NCI-H1436 treated with DMSO at 0.1 percent for 48 hours (cell line): ENCODE data around the gene HOXC11.

ENCODE experiments used
- DNase-seq: peaks from one replicate; lab custom pipeline; 2025; lab: John Stamatoyannopoulos, UW

Gene HOXC11

DNA sequence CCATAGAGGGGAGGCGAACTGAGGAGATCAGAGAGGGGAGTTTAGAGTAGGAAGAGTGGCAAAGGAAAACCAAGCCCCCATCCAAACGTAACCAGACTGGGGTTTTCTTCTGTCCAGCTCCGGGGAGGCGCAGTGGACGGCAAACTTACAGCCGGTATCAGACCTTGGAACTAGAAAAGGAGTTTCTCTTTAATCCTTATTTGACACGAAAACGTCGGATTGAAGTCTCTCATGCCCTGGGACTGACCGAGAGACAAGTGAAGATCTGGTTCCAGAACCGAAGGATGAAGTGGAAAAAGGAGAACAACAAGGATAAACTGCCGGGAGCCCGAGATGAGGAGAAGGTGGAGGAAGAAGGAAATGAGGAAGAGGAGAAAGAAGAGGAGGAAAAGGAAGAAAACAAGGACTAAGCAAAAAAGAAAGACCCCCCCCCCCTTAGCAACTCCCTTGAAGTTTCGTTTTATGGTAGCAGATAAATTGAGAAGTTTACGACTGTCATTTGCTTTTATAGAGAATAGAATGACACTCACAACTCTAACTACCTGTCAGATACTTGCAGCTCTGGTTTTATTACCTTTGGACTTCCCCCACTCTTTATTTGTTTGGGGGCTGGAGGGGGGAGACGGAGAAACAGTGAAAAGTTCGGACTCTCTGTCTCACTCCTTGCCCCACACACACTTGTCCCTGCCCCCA is 38.2 kb downstream of the HOXC11 start:
- no peak for DNase-seq

DNA sequence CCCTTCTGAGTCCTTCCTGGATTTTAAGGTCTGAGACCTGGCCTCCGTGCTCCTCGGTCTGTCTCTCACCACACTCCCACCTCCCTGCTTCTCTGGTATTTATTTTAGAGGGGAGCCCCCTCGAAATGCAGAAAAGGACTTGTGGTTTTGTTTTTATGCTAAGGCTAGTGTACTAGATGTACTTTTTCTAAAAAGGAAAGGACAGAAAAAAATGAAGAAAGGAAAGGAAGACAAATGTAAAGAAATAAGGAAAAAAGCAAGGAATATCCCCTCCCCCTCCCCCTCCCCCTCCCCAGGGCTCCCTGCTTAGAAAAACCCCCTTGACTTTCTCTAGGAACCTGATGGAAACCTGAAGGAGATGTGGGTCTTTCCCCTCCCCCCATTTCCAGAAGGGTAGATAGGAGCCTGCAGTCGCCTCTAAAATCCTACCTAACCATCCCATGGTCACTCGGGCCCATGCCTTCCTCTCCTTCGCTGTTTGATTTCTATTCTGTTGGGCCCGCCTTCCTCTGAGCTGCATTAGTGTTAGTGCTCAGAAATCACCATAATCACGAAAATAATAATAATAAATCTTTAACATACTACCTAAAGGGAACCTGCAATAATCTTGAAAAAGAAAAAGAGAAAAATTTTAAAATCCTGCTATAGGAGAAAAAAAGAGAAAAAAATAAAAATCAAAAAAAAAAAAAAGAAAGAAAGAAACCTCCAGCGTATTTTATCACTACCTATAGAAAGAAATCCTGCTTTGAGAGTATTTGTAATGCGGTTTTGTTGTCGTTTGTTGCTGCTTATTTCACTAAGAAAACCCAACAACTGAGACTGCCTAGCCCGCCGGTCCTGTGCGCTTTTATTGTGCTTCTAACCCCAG is 39.0 kb downstream of the HOXC11 start:
- no peak for DNase-seq

DNA sequence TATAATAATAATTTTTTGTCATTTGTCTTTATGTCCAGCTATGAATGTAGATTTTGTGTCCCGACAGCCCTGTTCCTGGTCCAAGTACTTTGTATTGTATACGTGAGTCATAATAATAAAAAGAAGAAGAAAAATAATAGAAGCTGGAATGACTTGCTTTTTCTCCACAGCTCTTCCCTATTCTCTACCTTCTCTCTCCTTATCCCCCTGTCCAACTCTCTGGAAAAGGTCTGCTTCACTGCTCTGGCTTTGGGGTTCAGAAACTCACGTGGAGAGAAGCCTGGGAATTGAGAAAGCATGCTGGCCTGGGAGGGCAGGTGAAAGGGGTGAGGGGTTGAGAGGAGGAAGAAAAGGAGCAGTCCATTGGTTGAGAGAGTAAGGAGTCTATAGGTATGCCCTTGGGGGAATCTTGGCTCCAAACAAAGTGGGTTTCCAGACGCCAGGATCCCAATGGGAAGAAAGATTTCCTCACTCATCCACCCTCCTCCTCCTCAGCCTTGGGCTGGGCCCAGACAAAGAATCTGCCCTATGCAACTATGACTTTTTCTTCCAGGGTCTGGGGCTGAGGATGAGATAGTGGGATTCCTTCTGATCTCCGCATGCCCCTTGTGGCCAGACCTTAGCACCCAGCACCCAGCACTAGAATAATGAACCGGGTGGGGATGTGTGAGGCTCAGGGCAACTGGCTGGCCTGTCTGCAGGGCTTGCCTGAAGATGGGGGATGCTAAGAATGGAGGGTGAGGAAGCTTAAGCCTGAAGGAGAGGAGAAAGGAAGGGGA is 39.9 kb downstream of the HOXC11 start:
- DNase-seq: no peak

DNA sequence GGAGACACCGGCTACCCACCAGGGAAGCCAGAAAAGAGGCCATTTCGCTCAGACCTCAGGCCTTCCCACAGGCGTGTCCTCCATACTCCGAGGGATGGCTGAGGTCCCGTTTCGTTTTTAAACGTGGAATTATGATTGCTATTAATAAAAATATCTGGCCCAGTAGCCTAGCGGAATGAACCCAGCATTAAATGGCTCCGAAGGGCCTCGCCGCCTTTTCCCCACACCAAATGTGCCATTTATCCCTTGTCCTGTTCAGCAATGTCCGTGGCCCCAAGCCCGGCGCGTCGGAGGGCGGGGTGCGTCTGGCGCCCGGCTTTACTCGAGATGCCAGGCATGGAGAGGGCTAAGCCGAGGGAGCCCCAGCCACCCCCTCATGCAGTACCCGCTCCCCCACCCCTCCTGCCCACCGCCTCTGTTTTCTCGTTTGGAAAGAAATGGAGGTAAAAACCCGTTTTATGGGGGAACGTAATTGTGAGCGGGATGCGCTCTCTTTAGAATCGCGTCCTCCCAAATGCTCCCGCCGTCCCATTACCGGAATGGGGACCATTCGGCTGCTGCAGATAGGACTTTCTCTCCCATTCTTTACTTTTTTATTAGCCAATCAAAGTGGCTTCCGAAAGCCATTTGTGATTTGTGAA is 41.6 kb downstream of the HOXC11 start:
- DNase-seq: no peak

DNA sequence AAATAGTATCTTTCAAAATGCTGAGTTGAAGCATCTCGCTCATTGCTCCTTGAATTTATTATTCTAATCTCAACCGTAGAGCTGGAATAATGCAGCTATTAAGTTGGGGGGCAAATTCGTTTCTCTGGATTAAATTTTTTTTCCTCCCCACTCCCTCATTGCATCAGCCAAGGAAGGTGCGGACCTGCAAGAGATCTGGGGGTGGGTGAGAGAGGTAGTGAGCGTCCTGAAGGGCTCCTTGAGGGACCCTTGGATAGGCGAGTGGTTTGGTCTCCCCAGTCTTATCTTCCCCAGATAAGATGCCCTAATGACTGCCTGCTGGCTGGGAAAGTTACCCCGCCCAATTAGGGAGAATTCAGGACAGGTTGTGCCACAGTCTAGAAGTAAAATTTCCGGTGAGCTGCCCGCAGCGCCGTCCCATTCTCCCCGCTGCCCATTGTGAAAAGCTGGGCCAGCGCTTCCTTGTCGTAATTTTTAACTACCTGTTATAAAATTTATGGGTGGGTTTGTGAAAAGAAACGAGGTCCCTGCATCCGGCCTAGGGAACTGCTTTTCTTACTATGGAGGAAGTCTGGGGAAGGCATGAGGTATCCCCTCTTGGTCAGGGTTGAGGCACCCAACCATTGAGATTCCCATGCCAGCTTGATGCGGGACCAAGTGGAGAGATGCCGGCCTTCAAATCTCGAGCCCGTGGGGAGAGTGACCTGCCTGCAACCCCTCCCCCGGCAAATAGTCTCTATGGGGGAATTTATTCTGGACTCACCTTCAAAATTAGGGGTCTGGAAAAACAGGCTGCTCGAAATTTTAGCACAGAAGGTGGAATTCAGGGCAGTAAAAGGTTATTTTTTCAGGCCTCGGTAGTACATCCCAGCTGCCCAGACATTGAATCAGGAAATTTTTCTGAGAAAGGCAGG is 42.3 kb downstream of the HOXC11 start:
- no peak for DNase-seq

DNA sequence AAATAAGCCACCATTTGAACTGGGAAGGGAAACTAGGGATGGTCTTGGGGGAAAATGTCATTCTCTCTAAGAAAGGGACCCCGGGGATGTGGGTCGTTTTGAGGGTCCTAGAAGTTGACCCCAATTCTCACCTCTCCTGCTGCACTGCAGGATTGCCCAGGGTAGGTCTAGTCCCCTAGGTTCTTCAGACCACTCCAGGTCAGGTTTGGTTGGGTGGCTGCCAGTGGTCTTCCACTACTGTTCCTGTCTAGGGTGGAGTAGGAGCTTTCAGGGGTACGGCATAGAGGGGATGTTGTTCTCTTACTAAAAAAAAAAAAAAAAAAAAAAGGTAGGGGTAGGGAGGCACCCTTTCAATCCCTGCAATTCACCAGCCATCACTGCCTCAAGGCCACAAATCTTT is 43.1 kb downstream of the HOXC11 start:
- DNase-seq: no peak

DNA sequence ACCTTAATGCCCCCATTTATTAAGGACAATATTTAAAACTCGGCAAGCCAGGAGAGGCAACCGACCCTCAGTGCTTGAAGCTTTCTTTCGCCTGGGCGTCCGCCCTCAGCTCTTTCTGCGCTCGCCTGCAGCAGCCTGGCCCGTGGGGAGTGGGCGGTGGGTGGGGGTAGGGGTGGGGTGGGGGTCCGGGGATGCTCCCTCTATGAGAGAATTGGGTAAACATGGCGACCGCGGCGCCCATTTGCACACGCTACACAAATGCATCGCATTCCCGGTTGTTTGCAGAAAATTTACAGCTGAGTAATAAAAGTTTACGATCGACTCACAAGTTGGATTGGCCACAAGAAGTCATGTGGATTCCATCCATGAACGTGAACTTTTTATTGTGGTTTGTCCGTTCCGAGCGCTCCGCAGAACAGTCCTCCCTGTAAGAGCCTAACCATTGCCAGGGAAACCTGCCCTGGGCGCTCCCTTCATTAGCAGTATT is 43.6 kb downstream of the HOXC11 start:
- DNase-seq: no peak

DNA sequence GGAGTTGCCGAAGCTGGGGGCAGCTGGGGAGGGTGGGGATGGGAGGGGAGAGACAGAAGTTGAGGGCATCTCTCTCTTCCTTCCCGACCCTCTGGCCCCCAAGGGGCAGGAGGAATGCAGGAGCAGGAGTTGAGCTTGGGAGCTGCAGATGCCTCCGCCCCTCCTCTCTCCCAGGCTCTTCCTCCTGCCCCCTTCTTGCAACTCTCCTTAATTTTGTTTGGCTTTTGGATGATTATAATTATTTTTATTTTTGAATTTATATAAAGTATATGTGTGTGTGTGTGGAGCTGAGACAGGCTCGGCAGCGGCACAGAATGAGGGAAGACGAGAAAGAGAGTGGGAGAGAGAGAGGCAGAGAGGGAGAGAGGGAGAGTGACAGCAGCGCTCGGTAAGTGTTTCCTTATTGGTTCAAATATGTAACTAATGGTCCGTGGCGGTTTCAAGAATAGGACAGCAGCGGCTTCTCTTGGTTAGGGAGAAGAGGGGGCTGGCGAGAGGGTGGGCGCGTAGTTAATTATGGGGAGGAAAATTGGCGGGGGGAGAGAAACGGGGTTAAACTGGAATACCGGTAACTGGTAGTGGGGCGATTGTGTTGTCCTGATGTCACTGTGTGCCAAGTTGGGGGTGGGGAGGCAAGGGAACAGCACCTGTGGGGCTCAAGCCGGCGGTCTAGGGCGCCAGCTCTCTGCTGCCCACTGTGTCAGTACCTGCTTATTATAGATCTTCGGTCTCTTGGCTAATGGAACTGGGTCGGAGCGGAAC is 44.3 kb downstream of the HOXC11 start:
- no peak for DNase-seq

DNA sequence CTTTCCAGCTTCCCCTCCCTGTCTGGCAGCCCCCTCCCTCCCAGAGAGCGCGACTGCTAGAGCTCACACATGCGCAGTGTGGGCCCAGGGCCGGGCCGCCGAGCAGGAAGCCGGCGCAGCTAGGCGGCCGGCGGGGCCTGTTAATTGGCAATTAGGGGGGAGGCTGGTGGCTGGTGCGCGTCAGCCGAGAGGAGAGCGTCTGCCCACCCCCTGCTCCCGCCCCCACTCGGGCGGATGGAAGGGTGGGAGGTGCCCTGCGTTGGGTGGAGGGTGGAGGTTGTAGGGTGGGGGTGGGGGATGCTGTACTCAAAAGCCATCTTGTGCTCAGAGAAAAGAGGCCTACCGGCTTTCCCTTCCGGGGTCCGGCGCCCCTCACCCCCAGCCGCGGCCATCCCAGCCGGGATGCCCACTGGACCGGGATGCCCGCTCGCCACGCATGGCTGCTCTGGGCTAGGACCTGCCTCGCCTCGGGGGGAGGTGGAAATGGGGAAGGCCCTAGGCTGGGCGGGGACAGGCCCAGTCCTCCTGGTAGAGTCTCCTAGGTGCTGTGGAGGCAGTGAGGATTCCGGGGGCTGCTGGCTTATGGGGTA is 45.0 kb downstream of the HOXC11 start:
- DNase-seq: peak; percentile 22

DNA sequence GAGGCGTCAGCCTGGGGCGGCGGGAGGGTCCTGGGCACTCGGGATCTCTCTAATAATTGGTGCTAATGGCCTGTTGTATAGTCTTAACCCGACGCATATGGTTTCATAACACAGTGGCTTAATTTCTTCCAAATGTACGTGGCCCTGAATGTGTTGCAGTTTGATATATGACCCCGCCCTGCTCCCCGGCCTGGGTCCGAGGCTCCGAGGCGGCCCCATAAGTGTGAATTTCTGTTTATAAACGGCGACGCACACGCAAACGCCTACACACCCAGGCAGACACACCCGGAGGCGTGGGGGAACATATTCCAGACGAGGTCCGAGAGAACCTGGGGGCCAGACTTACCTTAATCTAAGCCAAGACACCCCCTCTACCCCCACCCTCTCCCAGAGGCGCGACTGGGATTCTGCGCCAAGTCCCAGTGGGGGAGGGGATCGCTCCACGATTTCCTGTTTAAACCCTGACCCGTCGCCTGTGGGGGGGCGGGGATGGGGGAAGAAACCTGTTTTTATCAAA is 45.6 kb downstream of the HOXC11 start:
- no peak for DNase-seq

DNA sequence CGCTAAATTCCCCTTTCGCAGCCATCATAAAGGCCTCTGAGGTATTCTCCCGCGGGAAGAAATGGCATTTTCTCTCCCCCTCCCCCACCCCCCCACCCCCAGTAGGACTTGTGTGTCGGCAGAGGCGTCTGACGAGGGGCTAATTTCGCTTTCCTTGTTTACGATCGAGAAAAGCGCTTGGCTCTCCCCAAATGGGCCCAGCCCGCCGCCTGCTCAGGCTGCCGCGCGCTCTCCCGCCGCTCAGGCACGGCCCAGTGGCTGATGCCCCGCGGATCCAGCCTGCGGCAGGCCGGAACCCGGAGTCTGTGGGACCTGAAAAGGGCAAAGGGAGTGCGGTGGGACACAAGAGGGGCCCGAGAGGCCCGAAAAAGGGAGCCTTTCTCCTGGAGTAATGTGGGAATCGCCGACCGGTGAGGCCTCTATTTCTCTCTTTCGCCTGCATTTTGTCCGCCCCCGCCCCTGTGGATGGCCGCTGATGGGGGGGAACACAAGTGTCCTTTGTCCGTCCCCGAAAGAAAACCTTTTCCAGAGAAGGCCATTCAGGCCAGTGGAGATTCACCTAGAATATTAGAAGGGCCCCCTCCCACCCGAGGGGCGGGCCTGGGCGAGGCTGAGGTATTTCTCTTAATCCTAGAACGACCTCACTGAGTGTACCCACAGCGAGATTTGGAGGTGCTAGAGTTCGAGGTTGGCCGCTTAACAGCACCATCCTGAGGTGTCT is 46.3 kb downstream of the HOXC11 start:
- no peak for DNase-seq

DNA sequence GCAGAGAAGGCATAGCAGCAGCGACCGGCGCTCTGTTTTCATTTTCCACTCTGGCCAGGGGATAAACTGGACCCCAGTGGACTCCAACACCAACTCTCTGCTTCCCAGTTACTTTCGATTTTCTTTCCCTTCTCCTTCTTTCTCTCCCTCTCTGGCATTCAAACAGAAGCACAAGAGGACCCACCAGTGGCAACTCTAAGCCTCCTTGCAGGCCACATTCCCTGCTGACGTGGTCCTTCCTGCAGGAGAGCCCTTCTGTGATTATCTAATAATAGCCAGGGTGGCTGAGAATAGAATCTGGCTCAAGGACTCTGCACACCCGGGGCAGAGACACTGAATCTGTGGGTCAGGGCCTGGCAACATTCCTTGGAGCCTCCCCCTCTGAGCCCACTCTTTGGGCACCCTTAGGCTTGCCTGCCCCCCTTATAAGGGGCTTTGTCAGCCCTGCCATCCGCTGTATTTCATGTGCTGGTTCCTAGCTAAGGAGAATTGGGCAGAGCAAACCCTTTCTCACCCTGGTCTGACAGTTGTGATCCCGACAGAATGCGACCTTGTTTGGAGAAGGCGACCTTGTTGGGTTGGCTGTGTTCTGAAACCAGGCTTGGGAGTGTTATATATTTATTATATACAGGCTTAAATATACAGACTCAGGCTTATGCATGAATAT is 47.1 kb downstream of the HOXC11 start:
- DNase-seq: no peak

DNA sequence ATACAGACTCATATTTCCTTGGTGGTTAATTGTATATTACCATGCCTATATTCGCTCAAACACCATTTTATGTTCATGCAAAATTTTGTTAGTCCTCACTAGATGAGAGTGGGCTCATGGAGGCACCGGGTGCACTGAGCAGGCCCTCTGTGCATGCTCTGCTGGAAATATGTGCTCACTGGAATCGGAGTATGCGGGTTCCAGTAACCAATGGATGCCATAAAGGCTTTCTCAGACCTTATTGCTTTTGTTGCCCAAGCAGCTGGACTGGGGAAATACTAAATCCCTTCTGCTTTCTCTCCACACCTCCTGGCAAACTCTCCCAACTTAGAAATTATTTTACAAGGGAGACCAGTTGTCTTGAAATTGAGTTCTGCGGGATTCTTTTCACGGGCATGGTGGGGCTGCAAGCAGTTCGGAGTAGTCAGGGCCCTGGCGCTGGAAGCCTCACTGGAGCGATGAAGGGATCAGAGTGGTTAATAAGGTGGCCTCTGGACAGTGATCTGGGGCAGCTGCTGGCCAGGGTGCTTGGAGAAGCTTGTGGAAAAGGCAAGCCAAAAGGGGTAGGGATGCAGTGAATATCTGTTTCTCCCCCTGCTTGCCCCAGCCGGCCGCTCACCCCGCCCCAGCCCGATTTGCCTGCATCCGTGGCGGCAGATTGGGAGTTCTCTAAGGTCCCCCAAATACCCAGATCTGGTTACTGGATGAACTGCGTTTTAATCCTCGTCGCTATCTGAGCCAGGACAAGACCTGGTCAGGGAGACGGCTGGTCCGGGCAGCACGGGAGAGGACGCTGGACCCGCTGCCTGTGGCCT is 47.9 kb downstream of the HOXC11 start:
- DNase-seq: no peak

DNA sequence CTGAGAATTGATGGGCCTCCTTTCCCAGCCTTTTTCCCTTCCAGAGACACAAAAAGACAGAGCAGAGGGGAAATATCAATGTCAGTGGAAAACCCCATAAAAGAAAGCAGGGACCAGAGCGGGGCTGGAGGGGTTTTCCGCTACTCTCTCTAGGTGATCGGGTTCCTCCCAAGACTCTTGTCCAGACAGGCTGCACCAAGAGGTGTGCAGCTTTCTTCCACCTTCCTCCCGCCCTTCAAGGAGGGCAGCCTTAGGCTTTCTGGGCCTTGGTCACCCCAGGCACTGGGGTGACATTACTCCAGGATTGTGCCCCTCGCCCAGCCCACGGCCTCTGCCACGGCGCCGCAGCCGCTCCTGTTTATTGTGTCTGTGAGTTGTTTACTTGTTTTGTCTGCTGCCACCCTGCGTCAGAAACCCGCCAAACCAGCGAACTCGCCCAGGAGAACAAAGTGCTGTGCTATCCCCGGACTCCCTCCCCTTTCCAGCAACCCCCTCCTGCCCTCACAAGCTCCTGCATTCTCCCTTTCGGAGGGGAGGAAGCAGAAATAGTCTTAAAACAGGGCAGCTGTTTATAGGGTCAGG is 48.6 kb downstream of the HOXC11 start:
- no peak for DNase-seq

DNA sequence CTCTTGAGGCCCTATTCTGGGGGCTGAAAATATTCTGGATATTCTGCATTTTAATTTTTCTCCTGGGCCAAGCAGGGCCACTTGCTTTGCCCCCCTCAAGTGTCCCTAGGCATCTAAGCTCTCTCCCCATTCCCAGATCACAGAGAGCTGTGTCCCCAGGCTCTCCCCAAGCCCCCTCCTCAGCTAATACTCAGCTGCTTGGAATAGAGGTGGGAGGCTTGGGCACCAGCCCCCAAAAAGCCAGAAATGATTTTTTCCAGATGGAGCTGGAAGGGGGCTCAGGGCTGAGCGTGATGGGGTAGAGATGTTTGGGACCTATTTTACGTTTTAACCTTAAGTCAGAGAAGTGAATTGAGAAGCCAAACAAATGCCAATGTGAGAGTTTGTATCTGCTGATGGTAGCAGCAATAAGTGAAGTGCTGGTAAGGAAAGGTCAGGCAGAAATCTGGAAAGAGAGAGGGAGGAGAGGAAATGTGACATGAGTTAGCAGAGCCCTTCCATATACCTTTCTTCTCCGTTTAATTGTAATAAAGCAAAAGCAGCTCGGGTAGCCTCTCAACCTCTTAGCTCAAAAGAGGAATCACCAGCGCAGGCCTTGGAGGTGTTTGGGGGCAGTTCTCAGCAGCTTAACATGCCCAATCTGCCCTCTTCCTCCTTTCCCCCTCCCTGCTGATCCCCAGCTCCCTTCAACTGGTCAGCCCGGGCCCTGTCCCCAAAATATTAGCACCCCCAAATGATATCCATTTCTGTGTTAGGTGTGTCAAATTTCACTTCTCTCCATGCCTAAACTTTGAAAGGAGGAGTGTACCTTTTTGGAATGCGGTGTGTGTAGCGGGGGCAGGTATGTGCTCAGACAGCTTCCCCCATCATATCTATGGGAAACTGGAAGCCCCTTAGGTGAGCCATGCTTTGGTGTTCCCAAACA is 50.3 kb downstream of the HOXC11 start:
- DNase-seq: no peak

DNA sequence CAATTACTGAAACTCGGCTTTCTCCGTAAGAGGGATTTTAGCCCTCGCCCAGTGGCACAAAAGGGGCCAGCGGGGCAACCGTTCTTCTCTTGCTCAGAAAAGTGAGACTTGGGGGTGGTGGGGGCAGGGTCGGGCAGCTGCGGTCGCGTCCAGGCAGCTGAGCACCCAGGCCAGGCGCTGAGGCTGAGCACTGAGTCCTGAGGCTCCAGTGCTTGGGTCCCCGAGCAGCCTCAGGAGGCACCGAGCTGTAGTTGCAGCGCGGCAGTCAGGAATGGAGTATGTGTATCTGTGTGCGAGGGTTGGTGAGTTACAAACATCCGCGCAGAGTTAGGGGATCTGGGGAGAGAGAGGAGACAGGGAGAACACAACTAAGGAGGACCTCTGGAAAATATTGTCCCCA is 51.2 kb downstream of the HOXC11 start:
- no peak for DNase-seq
